RWPE1 (cell line): Measurements from ENCODE around the gene ATP2B3.

Experiments used
- CTCF ChIA-PET: fragments of 350-600 bp; sonication (Branson Sonifier 250); formaldehyde crosslinking; extraction: SDS; loops from one replicate; lab custom pipeline; 2021; lab: Yijun Ruan, JAX
- POLR2A ChIA-PET: fragments of 400-600 bp; formaldehyde crosslinking; extraction: SDS; loops from one replicate; lab custom pipeline; 2020; ENCODE audit warnings: antibody characterized with exemption; ENCODE audit not compliant: low non-redundant PET; lab: Yijun Ruan, JAX
- DNase-seq: peaks from one replicate; pipeline ENCODE4 v3.0.0; 2012; ENCODE audit warnings: low spot score
- H3K27ac ChIP-seq: fragments of 450-650 bp; 2 replicates; pipeline ENCODE4 v1.5.1; 2017
- CTCF ChIP-seq: fragments of 450-650 bp; conservative IDR thresholded peaks from 2 replicates; pipeline ENCODE4 v1.5.1; 2017; ENCODE audit warnings: low read depth, mild to moderate bottlenecking

ATP2B3 gene

GRCh38 chrX:153530411-153531129, 13.1 kb downstream of the ATP2B3 start:
- no peak for TF ChIP-seq CTCF
- no peak overlapping the region for H3K27ac ChIP-seq
- CTCF ChIA-PET, result no interaction called here
- no peak for DNase-seq
- POLR2A ChIA-PET, result no interaction called here

- H3K27ac ChIP-seq, result no peak overlapping the region
- ChIA-PET POLR2A (no interaction called here), CTCF (no interaction called here)
- no peak for DNase-seq
- TF ChIP-seq CTCF, result no peak
Observed at GRCh38 chrX:153533091-153533490, 15.6 kb downstream of the ATP2B3 start.

GRCh38 chrX:153537080-153537479, 19.6 kb downstream of the ATP2B3 start:
- POLR2A ChIA-PET, result no interaction called here
- no peak for DNase-seq
- CTCF ChIA-PET, result no interaction called here
- no peak overlapping the region for H3K27ac ChIP-seq
- TF ChIP-seq CTCF, result no peak

GRCh38 chrX:153537526-153538295, 20.3 kb downstream of the ATP2B3 start:
- ChIA-PET POLR2A (interaction anchor here (0.5 kb wide), 1 partner anchor 47 kb away, joined by 4 read pairs; no protein-coding TSS in a partner anchor), CTCF (no interaction called here)
- no peak for DNase-seq
- no peak for TF ChIP-seq CTCF
- H3K27ac ChIP-seq, result no peak overlapping the region

GRCh38 chrX:153538424-153538823, 21.0 kb downstream of the ATP2B3 start:
- POLR2A ChIA-PET, result interaction anchor here (0.5 kb wide), 1 partner anchor 48 kb away, joined by 4 read pairs; no protein-coding TSS in a partner anchor
- no peak for DNase-seq
- TF ChIP-seq CTCF, result no peak
- CTCF ChIA-PET, result interaction anchor here (0.6 to 2.4 kb wide), 3 partner anchors 11 to 271 kb away, joined by 3 to 15 read pairs (median 5); no protein-coding TSS in a partner anchor
- no peak overlapping the region for H3K27ac ChIP-seq

GRCh38 chrX:153539171-153539978, 21.9 kb downstream of the ATP2B3 start:
- peak; percentile 35 for DNase-seq
- ChIA-PET POLR2A (no interaction called here), CTCF (interaction anchor here (0.5 to 2.4 kb wide), 8 partner anchors 8 to 271 kb away, joined by 3 to 15 read pairs (median 4); no protein-coding TSS in a partner anchor)
- no peak overlapping the region for H3K27ac ChIP-seq
- peak; percentile 68 for TF ChIP-seq CTCF
